Liver (tissue), 9 donors: ENCODE data around the gene TUNAR. TPM values are rescaled to one million over a fixed set of nuclear protein-coding genes. Genes with fewer than 3 reads are reported as not detected.

Source experiments
- DNase-seq: peaks from one replicate; pipeline ENCODE4 v3.0.0-alpha.2; 2017; ENCODE audit warnings: low spot score
- H3K27ac ChIP-seq, 2 donors: one replicate each; pipeline ENCODE4 v1.7.0; 2013; ENCODE audit warnings: inconsistent platforms in 2 of 2, low read length in 2 of 2, control low read depth in 1 of 2, low read depth in 1 of 2, mild to moderate bottlenecking in 1 of 2
- H3K27me3 ChIP-seq, 4 donors: one replicate each; pipeline versions ENCODE4 v1.6.1 to v1.7.0; 2013; ENCODE audit warnings: low read length in 3 of 4, inconsistent platforms in 1 of 4, mild to moderate bottlenecking in 1 of 4, moderate library complexity in 1 of 4; ENCODE audit not compliant: control insufficient read depth in 4 of 4, insufficient read depth in 4 of 4
- H3K36me3 ChIP-seq, 4 donors: one replicate each; pipeline versions ENCODE4 v1.6.1 to v1.7.0; 2013; ENCODE audit warnings: low read length in 3 of 4, mild to moderate bottlenecking in 3 of 4, low read depth in 1 of 4, moderate library complexity in 1 of 4; ENCODE audit not compliant: control insufficient read depth in 4 of 4, insufficient read depth in 3 of 4
- H3K4me1 ChIP-seq, 4 donors: one replicate each; pipeline versions ENCODE4 v1.6.1 to v1.7.0; 2013; ENCODE audit warnings: low read length in 3 of 4, mild to moderate bottlenecking in 3 of 4, moderate library complexity in 1 of 4; ENCODE audit not compliant: control insufficient read depth in 4 of 4, insufficient read depth in 4 of 4
- H3K4me3 ChIP-seq, 3 donors: one replicate each; pipeline versions ENCODE4 v1.6.1 to v1.7.0; 2013; ENCODE audit warnings: low read length in 3 of 3, control low read depth in 1 of 3, low read depth in 1 of 3, mild to moderate bottlenecking in 1 of 3
- H3K9ac ChIP-seq, 2 donors: one replicate each; pipeline ENCODE4 v1.7.0; 2013; ENCODE audit warnings: low read length in 2 of 2, mild to moderate bottlenecking in 2 of 2, moderate library complexity in 2 of 2, control low read depth in 1 of 2, low read depth in 1 of 2
- H3K9me3 ChIP-seq, 4 donors: one replicate each; pipeline versions ENCODE4 v1.6.1 to v1.7.0; 2013; ENCODE audit warnings: low read length in 3 of 4; ENCODE audit not compliant: control insufficient read depth in 4 of 4
- CTCF ChIP-seq: fragments of 150-350 bp; IDR thresholded peaks from 2 replicates; pipeline ENCODE4 v1.5.1; 2017; ENCODE audit warnings: improper control_type of control experiment, low read depth, low read length; ENCODE audit not compliant: missing input control
- EGR1 ChIP-seq, 2 donors: IDR thresholded peaks; 2 replicates each; pipeline ENCODE4 v1.6.1; 2016 to 2018; ENCODE audit warnings: antibody characterized with exemption in 2 of 2, low read depth in 2 of 2
- FOXA1 ChIP-seq: IDR thresholded peaks from 2 replicates; pipeline ENCODE4 v1.6.1; 2016; ENCODE audit warnings: antibody characterized with exemption
- FOXA2 ChIP-seq: IDR thresholded peaks from 2 replicates; pipeline ENCODE4 v1.6.1; 2016; ENCODE audit warnings: antibody characterized with exemption
- GABPA ChIP-seq, 2 donors: IDR thresholded peaks in 1 of 2; conservative IDR thresholded peaks in 1 of 2; 2 replicates each; pipeline ENCODE4 v1.6.1; 2016; ENCODE audit warnings: antibody characterized with exemption in 2 of 2, mild to moderate bottlenecking in 1 of 2, moderate library complexity in 1 of 2
- HNF4A ChIP-seq, 2 donors: conservative IDR thresholded peaks; 2 replicates each; pipeline ENCODE4 v1.6.1; 2016; ENCODE audit warnings: antibody characterized with exemption in 2 of 2, mild to moderate bottlenecking in 2 of 2
- JUND ChIP-seq, 2 donors: IDR thresholded peaks; 2 replicates each; pipeline ENCODE4 v1.6.1; 2016; ENCODE audit warnings: antibody characterized with exemption in 2 of 2
- MAX ChIP-seq: IDR thresholded peaks from 2 replicates; pipeline ENCODE4 v1.6.1; 2016; ENCODE audit warnings: antibody characterized with exemption
- NR2F2 ChIP-seq: IDR thresholded peaks from 2 replicates; pipeline ENCODE4 v1.6.1; 2016; ENCODE audit warnings: antibody characterized with exemption
- RXRA ChIP-seq, 2 donors: IDR thresholded peaks; 2 replicates each; pipeline ENCODE4 v1.6.1; 2017 to 2018; ENCODE audit warnings: antibody characterized with exemption in 2 of 2, mild to moderate bottlenecking in 1 of 2
- SP1 ChIP-seq: IDR thresholded peaks from 2 replicates; pipeline ENCODE4 v1.6.1; 2018; ENCODE audit warnings: antibody characterized with exemption, mild to moderate bottlenecking
- TAF1 ChIP-seq: conservative IDR thresholded peaks from 2 replicates; pipeline ENCODE4 v1.6.1; 2016; ENCODE audit warnings: antibody characterized with exemption, mild to moderate bottlenecking
- YY1 ChIP-seq: IDR thresholded peaks from 2 replicates; pipeline ENCODE4 v1.6.1; 2016; ENCODE audit warnings: antibody characterized with exemption, mild to moderate bottlenecking
- WGBS: extraction: QIAGEN DNeasy Blood & Tissue Kit; methylation state at CpG from one replicate; pipeline ENCODE4 v1.1.7; 2013; 5-methylcytosine and 5-hydroxymethylcytosine counted together
- polyA plus RNA-seq, 2 donors: library from polyadenylated mRNA; stranded (reverse) in 1 of 2; unstranded in 1 of 2; fragments of 200-250 nt in 1 of 2; fragments of >200 nt in 1 of 2; fragmentation: Nextera tagmentation in 1 of 2; extraction: Ambion mirVana in 1 of 2; gene quantifications; one replicate each; pipeline versions ENCODE4 v1.2.1 to v1.2.3, GENCODE V29; 2013 to 2015
- total RNA-seq, 2 donors: library from RNA; depleted of rRNA; stranded (reverse); fragments of >200 nt; gene quantifications; one replicate each; pipeline ENCODE4 v1.2.3, GENCODE V29; 2014
- TF ChIP-seq, protein P1 (sequence below): IDR thresholded peaks from 2 replicates; pipeline ENCODE4 v1.6.1; 2016; ENCODE audit warnings: antibody characterized with exemption
- TF ChIP-seq, protein P2 (sequence below): IDR thresholded peaks from 2 replicates; pipeline ENCODE4 v1.6.1; 2016; ENCODE audit warnings: antibody characterized with exemption
- donor health status: healthy.
- donor health status: healthy.
- donor health status: healthy.
- donor health status: healthy.
- donor health status: healthy.

TUNAR gene
- total and polyA plus RNA-seq, 4 donors = 0.14 TPM; not detected in 3

DNA sequence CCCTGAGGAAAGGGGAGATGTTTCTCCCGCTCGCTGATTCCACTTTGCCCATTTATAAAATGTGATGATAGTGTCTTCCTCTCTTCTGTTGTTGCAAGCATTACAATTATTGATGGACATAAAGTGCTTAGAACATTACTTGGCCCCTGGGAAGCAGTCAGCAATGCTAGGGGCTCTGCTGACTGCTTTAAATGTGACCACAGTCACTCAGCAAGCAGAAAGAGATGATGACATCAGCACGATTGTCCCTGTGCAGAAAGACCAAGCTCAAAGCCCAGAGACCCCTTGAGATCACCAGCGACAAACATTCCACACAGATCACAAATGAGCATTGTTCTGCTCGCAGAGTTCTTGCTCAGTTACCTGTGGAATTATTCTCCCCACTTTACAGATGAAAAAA, 26.5 kb downstream of the TUNAR start:
- no peak for TF ChIP-seq CTCF
- TF ChIP-seq EGR1 (IDR thresholded peaks at IDR 0.05; ENCODE audit: low read depth in 2 of 2) = no peak
- no peak for TF ChIP-seq RXRA (IDR thresholded peaks at IDR 0.05)
- no peak for TF ChIP-seq GABPA (IDR thresholded peaks at IDR 0.05 in 1 of 2, conservative IDR thresholded peaks at IDR 0.05 in 1 of 2)
- no peak for TF ChIP-seq NR2F2
- TF ChIP-seq FOXA2 = no peak
- TF ChIP-seq MAX = no peak
- TF ChIP-seq TAF1 = no peak
- WGBS = 81% methylated on average over 5 of the region's 5 CpGs
- Histone ChIP-seq H3K27me3 (peaks cover 0 to 3% (median 0%) of the 10 kb centered on the region in 4 donors), H3K36me3 (no peaks in the 10 kb centered on the region), H3K4me1 (no peaks in the 10 kb centered on the region), H3K9me3 (no peaks in the 10 kb centered on the region), H3K4me3 (no peak overlapping the region), H3K27ac (no peak overlapping the region), H3K9ac (no peak overlapping the region)
- no peak for DNase-seq

GRCh38 chr14:95903616-95904107, 27.0 kb downstream of the TUNAR start:
- DNase-seq = no peak
- TF ChIP-seq, protein P1, sequence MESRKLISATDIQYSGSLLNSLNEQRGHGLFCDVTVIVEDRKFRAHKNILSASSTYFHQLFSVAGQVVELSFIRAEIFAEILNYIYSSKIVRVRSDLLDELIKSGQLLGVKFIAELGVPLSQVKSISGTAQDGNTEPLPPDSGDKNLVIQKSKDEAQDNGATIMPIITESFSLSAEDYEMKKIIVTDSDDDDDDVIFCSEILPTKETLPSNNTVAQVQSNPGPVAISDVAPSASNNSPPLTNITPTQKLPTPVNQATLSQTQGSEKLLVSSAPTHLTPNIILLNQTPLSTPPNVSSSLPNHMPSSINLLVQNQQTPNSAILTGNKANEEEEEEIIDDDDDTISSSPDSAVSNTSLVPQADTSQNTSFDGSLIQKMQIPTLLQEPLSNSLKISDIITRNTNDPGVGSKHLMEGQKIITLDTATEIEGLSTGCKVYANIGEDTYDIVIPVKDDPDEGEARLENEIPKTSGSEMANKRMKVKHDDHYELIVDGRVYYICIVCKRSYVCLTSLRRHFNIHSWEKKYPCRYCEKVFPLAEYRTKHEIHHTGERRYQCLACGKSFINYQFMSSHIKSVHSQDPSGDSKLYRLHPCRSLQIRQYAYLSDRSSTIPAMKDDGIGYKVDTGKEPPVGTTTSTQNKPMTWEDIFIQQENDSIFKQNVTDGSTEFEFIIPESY = no peak
- TF ChIP-seq TAF1 (no peak), NR2F2 (no peak), JUND (IDR thresholded peaks at IDR 0.05) (no peak), FOXA2 (no peak), RXRA (IDR thresholded peaks at IDR 0.05) (no peak), HNF4A (conservative IDR thresholded peaks at IDR 0.05) (no peak), FOXA1 (no peak), GABPA (IDR thresholded peaks at IDR 0.05 in 1 of 2, conservative IDR thresholded peaks at IDR 0.05 in 1 of 2) (no peak)
- TF ChIP-seq, protein P2, sequence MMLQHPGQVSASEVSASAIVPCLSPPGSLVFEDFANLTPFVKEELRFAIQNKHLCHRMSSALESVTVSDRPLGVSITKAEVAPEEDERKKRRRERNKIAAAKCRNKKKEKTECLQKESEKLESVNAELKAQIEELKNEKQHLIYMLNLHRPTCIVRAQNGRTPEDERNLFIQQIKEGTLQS = no peak
- Histone ChIP-seq H3K27ac (no peak overlapping the region), H3K4me3 (no peak overlapping the region), H3K4me1 (no peaks in the 10 kb centered on the region), H3K36me3 (no peaks in the 10 kb centered on the region), H3K9me3 (no peaks in the 10 kb centered on the region), H3K27me3 (peaks cover 0 to 3% (median 0%) of the 10 kb centered on the region in 4 donors), H3K9ac (no peak overlapping the region)
- 75% methylated on average over 4 of the region's 4 CpGs for WGBS

DNA sequence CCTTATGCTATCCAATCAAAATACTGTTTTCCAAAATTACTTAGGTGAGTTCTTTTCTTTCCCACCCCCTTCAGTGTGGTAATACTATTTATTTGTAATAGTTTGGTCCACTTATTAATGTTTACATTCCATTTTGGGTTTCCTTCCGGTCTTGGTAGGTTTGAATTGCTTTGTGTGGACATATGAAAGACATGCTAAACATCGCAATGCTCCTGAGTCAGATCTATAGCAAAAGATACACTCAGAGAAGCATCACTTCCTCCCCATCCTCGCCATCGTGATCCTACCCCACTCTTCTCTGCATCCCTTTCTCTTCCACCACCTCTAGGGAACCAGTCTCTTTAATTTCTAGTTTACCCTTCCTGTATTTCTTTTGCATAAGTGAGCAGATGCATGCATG, 30.0 kb downstream of the TUNAR start:
- no peak for TF ChIP-seq FOXA1
- no peak for TF ChIP-seq TAF1
- TF ChIP-seq CTCF = no peak
- no peak for TF ChIP-seq NR2F2
- no peak for TF ChIP-seq SP1
- TF ChIP-seq HNF4A (conservative IDR thresholded peaks at IDR 0.05) = no peak
- no peak for TF ChIP-seq EGR1 (IDR thresholded peaks at IDR 0.05; ENCODE audit: low read depth in 2 of 2)
- TF ChIP-seq YY1 = no peak
- H3K9me3 ChIP-seq = no peaks in the 10 kb centered on the region
- DNase-seq = no peak
- H3K27me3 ChIP-seq = peaks cover 0 to 3% (median 0%) of the 10 kb centered on the region in 4 donors
- H3K4me1 ChIP-seq = no peaks in the 10 kb centered on the region
- no peaks in the 10 kb centered on the region for H3K36me3 ChIP-seq
- WGBS = 80% methylated on average over 4 of the region's 4 CpGs
- no peak overlapping the region for H3K9ac ChIP-seq
- H3K27ac ChIP-seq = no peak overlapping the region
- H3K4me3 ChIP-seq = no peak overlapping the region
